GM12864 (cell line): ENCODE data around the gene XAB2.

Experiments used
- DNase-seq: peaks from one replicate; pipeline ENCODE4 v3.0.0-alpha.2; 2011; ENCODE audit warnings: low read depth
- H3K4me3 ChIP-seq: 2 replicates; pipeline ENCODE4 v1.5.1; 2011; ENCODE audit warnings: mild to moderate bottlenecking, low read depth, low read length, control low read depth
- TF ChIP-seq, protein P1 (sequence below): IDR thresholded peaks from 2 replicates; pipeline ENCODE4 v1.5.1; 2011; ENCODE audit warnings: low read depth, mild to moderate bottlenecking, moderate library complexity, low read length, control low read depth, inconsistent platforms; ENCODE audit errors: missing control alignments

XAB2 gene

DNA sequence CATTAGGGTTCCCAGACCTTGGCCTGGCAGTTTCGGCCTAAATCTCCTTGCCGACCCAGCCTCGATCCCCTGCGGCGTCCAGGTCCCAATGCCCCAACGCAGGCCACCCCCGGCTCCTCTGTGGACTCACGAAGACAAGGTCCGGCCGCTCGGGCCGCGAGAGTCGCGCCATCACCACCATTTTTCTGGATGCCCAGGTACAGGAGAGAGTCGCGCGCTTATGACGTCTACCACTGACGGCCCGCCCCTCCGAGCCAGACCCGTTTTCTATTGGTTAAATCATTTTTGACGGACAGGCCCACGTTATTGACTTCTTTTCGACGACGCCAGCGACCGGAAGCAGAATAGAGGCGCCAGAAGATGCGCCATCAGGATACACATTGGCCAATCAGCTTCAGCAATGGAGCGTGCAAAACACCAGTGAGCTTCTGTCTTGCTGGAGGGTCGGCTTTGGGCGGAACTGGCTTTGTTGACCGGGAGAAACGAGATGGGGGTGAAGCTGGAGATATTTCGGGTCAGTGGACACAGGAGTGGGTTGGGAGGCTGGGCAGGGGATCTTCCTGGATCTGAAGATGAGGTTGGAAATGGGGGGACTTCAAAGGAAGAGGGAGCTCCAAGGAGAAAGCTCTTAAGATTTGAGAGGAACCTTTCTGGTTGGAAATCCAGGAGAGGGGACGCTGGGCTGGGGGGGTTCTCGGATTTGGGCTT is at the start of gene XAB2, which contains the start of gene PET100:
XAB2 (minus strand) TSS at position 199 of the 708 bp plus-strand sequence; CDS start at position 181, 18 bp downstream.
PET100 (plus strand) TSS at position 447 of the 708 bp plus-strand sequence; CDS start at position 488, 41 bp downstream.
- DNase-seq = peak; percentile 98
- TF ChIP-seq, protein P1, sequence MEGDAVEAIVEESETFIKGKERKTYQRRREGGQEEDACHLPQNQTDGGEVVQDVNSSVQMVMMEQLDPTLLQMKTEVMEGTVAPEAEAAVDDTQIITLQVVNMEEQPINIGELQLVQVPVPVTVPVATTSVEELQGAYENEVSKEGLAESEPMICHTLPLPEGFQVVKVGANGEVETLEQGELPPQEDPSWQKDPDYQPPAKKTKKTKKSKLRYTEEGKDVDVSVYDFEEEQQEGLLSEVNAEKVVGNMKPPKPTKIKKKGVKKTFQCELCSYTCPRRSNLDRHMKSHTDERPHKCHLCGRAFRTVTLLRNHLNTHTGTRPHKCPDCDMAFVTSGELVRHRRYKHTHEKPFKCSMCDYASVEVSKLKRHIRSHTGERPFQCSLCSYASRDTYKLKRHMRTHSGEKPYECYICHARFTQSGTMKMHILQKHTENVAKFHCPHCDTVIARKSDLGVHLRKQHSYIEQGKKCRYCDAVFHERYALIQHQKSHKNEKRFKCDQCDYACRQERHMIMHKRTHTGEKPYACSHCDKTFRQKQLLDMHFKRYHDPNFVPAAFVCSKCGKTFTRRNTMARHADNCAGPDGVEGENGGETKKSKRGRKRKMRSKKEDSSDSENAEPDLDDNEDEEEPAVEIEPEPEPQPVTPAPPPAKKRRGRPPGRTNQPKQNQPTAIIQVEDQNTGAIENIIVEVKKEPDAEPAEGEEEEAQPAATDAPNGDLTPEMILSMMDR = no peak
- peak within 1 kb of the TSS; percentile 89 for H3K4me3 ChIP-seq

DNA sequence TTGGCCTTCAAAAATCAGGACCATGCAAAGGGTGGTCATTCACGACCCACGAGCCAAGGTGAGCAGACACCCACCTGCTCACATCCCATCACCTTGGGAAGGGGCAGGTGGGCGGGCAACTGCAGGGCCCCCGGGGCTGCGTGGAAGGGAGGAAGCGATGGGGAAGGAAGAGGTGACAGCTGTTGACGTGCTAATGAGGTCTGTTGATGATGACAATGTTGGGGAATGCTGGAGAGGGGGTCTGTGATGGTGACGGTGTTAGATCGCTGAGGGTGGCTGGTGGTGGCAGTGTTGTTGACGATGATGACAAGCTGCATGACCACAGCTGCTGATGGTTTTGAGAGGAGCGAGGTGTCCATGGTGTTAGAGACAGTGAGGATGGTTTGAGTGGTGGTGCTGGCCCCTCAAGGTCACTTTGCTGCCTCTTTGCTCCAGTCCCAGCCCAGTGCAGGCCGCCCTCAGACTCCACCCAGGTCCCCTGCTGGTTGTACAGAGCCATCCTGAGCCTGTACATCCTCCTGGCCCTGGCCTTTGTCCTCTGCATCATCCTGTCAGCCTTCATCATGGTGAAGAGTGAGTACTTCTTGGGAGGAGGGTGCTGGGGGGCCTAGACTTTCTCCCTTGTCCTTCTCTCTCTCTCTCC is 48.4 kb upstream of the XAB2 start:
- TF ChIP-seq, protein P1 = no peak
- no peak for DNase-seq
- H3K4me3 ChIP-seq = no peak overlapping the region

DNA sequence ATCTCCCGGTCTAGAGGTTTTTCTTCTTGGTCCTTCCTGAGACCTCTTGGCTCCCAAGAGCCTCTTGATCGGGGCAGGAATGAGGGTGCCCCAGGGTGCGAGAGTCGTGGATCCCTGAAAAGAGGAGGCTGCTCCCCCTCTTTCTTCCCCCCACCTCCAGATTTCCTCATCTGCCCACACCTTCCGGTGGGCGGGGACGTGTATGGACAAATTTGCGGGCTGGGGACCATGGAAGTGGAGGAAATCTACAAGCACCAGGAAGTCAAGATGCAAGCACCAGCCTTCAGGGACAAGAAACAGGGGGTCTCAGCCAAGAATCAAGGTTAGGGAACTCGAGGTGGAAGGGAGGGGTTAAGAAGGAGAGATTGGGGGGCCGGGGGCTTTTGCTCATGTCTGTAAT is 47.5 kb upstream of the XAB2 start, which contains the start of gene MCEMP1:
MCEMP1 (plus strand) TSS at position 237 of the 400 bp plus-strand sequence; CDS start at position 268, 31 bp downstream.
- H3K4me3 ChIP-seq = peak within 1 kb of the TSS; percentile 11; the same call in 1 of the 2 replicates
- DNase-seq = no peak
- TF ChIP-seq, protein P1 = no peak

DNA sequence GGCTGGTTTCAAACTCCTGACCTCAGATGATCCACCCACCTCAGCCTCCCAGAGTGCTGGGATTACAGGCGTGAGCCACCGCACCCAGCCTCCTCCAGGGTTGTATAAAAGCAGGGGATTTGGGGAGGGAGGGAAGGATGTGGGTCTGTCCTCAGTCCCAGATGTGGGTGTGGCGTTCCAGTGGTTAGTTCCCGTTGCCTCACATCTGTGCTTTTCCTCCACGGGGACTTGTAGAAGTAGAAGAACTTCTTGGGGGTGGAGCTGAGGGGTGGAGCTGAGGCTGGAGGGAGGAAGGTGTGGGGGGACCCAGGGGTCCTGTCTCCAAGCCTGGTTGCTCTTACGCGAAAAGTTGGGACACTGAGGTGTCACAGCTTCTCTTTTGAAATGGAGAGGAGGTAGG is 47.0 kb upstream of the XAB2 start:
- H3K4me3 ChIP-seq = peak overlapping the region; percentile 11; the same call in 1 of the 2 replicates
- TF ChIP-seq, protein P1 = no peak
- DNase-seq = no peak

DNA sequence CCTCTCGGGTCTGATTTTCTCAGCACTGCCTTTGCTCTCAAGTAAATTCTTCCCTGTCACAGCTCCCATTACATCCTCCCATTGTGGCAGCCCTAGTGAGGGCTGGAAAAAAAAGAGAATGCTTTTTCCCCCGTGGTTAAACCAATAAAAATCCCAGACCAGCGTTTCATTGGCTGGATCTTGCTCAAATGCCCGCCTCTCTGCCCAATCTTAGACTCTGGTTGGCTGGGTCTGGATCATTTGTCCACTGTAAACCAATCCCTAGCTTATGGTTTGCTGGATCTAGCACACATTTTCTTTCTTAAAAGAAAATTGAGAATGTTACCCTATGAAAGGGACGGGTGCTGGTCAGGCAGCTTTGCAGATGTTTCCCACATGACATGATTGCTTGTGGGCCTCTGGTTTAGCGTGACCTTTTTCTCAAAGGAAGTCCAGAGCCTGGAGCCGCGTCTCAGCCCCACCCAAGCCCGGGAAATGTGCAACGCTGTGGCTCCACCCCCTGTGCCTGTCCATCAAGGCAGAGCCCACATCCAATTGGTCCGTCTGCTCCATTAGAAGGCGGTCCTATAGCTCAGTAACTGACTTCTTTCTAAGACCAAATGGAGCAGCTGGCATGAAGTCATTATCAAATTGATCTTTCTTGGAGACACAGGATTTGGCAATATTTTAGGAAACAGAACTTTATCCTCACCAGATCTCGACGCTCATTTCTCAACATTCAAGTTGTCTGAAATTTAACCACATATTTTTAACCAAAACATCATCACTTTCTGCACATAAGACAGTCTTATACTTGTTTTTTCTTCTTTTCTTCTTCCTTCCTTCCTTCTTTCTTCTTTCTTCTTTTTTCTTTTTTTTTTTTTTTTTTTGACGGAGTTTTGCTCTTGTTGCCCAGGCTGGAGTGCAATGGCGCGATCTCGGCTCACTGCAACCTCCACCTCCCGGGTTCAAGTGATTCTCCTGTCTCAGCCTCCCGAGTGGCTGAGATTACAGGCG is 45.0 kb upstream of the XAB2 start:
- no peak overlapping the region for H3K4me3 ChIP-seq
- TF ChIP-seq, protein P1 = no peak
- peak; percentile 56 for DNase-seq

DNA sequence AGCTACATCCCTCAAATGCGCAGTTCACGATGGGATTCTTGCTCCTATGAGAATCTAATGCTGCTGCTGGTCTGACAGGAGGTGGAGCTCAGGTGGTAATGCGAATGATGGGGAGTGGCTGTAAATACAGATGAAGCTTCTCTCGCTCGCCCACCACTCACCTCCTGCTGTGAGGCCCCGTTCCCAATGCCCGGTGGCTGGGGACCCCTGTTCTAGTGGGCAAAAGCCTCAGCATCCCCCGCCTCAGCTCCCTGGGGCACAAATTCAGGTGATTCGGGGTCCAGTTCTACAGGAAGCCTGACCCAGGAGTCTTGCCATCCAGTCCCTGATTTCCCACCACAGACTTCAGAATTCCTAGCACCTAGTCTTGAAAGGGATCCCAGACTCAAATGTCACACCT is 43.2 kb upstream of the XAB2 start:
- DNase-seq = no peak
- no peak overlapping the region for H3K4me3 ChIP-seq
- TF ChIP-seq, protein P1 = no peak
